HUES64 (cell line): Measurements from ENCODE around the gene CLDN24.

Experiments
- H3K27ac ChIP-seq: 2 replicates; pipeline ENCODE4 v1.7.0; 2013; ENCODE audit warnings: low read depth, low read length, inconsistent platforms
- H3K27me3 ChIP-seq: 2 replicates; pipeline ENCODE4 v1.6.1; 2013; ENCODE audit warnings: mild to moderate bottlenecking, low read length; ENCODE audit not compliant: insufficient read depth
- H3K36me3 ChIP-seq: 2 replicates; pipeline ENCODE4 v1.6.1; 2013; ENCODE audit warnings: mild to moderate bottlenecking, low read length; ENCODE audit not compliant: insufficient read depth
- H3K4me1 ChIP-seq: 2 replicates; pipeline ENCODE4 v1.6.1; 2013; ENCODE audit warnings: mild to moderate bottlenecking, low read length, moderate library complexity; ENCODE audit not compliant: insufficient read depth
- H3K4me3 ChIP-seq: 2 replicates; pipeline ENCODE4 v1.5.1; 2013; ENCODE audit warnings: mild to moderate bottlenecking, low read length, moderate library complexity
- H3K9ac ChIP-seq: 2 replicates; pipeline ENCODE4 v1.6.1; 2013; ENCODE audit warnings: mild to moderate bottlenecking, low read depth, low read length
- H3K9me3 ChIP-seq: 2 replicates; pipeline ENCODE4 v1.6.1; 2013; ENCODE audit warnings: low read depth, low read length; ENCODE audit not compliant: insufficient read depth
- WGBS: fragments of 150-250, 120-280 bp; methylation state at CpG from one replicate; pipeline ENCODE4 v1.1.7; 2013; ENCODE audit warnings: missing lambda C conversion rate; 5-methylcytosine and 5-hydroxymethylcytosine counted together

CLDN24 gene

DNA sequence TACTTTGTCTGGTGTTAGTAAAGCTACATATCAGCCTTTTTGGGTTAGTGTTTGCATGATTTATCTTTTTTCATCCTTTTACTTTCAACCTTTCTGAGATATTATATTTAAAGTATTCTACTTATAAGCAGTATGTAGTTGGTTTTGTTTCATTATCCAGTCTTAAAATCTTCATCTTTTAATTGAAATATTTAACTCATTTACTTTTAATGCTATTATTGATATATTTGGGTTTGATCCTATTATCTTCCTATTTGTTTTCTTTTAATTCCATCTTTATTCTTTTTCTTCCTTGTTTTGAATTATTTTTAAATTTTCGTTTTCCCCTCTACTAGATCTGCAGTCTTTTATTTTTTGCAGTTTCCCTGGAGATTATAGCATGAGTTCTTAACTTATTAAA lies 46.1 kb downstream of the CLDN24 start:
- Histone ChIP-seq H3K27ac (no peak overlapping the region), H3K4me3 (no peak overlapping the region), H3K36me3 (peaks cover 69% of the 10 kb centered on the region), H3K9ac (no peak overlapping the region), H3K9me3 (peaks cover 31% of the 10 kb centered on the region), H3K27me3 (no peaks in the 10 kb centered on the region), H3K4me1 (no peaks in the 10 kb centered on the region)
- WGBS, result no CpG with 5 or more reads among the region's 1 CpG

- Histone ChIP-seq H3K9ac (no peak overlapping the region), H3K27ac (no peak overlapping the region), H3K4me3 (no peak overlapping the region), H3K27me3 (no peaks in the 10 kb centered on the region), H3K9me3 (peaks cover 31% of the 10 kb centered on the region), H3K36me3 (peaks cover 92% of the 10 kb centered on the region), H3K4me1 (no peaks in the 10 kb centered on the region)
- WGBS, result 82% methylated on average over 3 of the region's 3 CpGs
Measured at GRCh38 chr4:183272384-183272783, 49.8 kb downstream of the CLDN24 start.
